ENCODE results near the gene PHLPP1. TPM values are rescaled to one million over a fixed set of nuclear protein-coding genes. Genes with fewer than 3 reads are reported as not detected.

PHLPP1 gene
- total RNA-seq, 1 experiment from 2014 or later, result 14.7 TPM

DNA sequence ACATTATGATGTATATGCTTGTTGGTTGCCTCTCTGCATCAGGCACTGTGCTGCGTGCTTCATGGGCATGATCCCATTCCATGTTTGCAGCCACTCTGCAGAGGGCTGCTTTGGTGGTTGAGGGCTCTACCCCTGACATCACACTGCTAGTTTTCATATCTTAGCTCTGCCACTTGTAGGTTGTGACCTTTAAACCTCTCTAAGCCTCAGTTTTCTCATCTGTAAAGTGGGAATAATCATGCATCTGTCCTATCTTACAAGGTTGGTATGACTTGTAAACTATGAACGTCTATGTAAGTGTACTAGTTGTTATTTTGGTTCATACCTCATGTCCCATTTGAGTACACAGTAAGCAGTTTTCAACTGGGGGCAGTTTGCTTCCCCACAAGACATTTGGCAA lies 260.4 kb downstream of the PHLPP1 start:
- ChIA-PET CTCF (no interaction called here), POLR2A (no interaction called here), RAD21 (ENCODE audit: low non-redundant PET in 1 of 2, low total read pairs in 2 of 2, uncharacterized antibody in 2 of 2, unreplicated experiment in 2 of 2) (no interaction called here)
- Histone ChIP-seq H3K4me3 (replicated peaks in 1 of 2; ENCODE audit: low read depth in 1 of 2, low read length in 2 of 2) (no peak overlapping the region), H4K20me1 (ENCODE audit: insufficient read depth) (no peaks in the 10 kb centered on the region), H3K9me2 (ENCODE audit: insufficient read depth) (no peaks in the 10 kb centered on the region), H3K9ac (ENCODE audit: low read length) (no peak overlapping the region), H3K27me3 (ENCODE audit: insufficient read depth, low read length) (no peaks in the 10 kb centered on the region), H2AFZ (ENCODE audit: low read depth, low read length, poor library complexity, severe bottlenecking) (no peak overlapping the region), H3K9me3 (ENCODE audit: control insufficient read depth in 1 of 2, insufficient read depth in 1 of 2, low read depth in 1 of 2, low read length in 2 of 2) (no peaks in the 10 kb centered on the region), H3K79me2 (ENCODE audit: insufficient read depth, low read length) (no peaks in the 10 kb centered on the region), H3K27ac (ENCODE audit: low read depth, low read length) (no peak overlapping the region), H3K4me2 (ENCODE audit: low read length) (no peak overlapping the region), H3K4me1 (ENCODE audit: control insufficient read depth in 1 of 2, insufficient read depth in 2 of 2, low read length in 2 of 2) (no peaks in the 10 kb centered on the region), H3K36me3 (ENCODE audit: control insufficient read depth in 1 of 2, insufficient read depth in 2 of 2, low read length in 2 of 2) (no peaks in the 10 kb centered on the region; a peak in 1 of 4 replicates)
- no TSS peak for BruUV-seq (replicated peaks)
- TF ChIP-seq SP1 (IDR thresholded peaks at IDR 0.05; ENCODE audit: low read depth), result no peak
- no peak for TF ChIP-seq CBX3 (IDR thresholded peaks at IDR 0.05; ENCODE audit: low read depth)
- no peak for TF ChIP-seq REST (IDR thresholded peaks at IDR 0.05; ENCODE audit: low read depth)
- TF ChIP-seq JUND (IDR thresholded peaks at IDR 0.05), result no peak
- TF ChIP-seq, protein P1, sequence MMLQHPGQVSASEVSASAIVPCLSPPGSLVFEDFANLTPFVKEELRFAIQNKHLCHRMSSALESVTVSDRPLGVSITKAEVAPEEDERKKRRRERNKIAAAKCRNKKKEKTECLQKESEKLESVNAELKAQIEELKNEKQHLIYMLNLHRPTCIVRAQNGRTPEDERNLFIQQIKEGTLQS (IDR thresholded peaks at IDR 0.05), result no peak
- TF ChIP-seq EZH2 (IDR thresholded peaks at IDR 0.05), result no peak
- no peak for TF ChIP-seq FOSL1 (IDR thresholded peaks at IDR 0.05; ENCODE audit: low read depth)
- no peak for TF ChIP-seq EZH2phosphoT487 (IDR thresholded peaks at IDR 0.05; ENCODE audit: borderline replicate concordance)
- TF ChIP-seq CEBPB (IDR thresholded peaks at IDR 0.05; ENCODE audit: low read depth), result no peak
- ATAC-seq, result no peak
- no peak for DNase-seq (ENCODE audit: low read depth, low spot score)
- intact Hi-C loops (cut with micrococcal nuclease), result no loop called here

All from HCT116 (cell line).